Stimulated activated CD8-positive, alpha-beta memory T cell treated with anti-CD3 and anti-CD28 coated beads, Interleukin-7, amount 100 ng/mL, for 4 hours (primary cell): ENCODE measurements around the gene CADPS.

Source experiments
- DNase-seq, 2 donors: peaks; one replicate each; pipeline ENCODE4 v3.0.0-alpha.2; 2020; ENCODE audit warnings: low read depth in 2 of 2

The CADPS gene

GRCh38 chr3:62749657-62750056 lies 125.6 kb downstream of the CADPS start:
- DNase-seq: no peak

DNA sequence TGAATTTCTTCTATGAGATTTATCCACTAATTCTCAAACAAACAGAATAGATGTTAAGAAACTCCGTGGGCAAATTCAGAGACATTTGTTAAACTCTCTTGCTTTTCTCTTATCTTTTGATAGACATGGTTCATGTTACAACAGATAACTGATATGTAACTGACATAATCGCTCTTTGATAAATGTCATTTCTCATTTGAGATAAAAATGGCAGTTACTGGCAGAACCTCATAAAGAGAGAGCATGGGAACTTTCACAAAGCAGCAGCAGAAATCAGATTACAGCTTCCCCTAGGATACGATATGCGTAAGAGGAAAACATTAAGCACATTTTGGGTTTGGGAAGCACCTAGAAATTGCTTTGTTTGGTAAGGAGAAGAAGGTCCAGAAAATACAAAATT lies 126.1 kb downstream of the CADPS start:
- DNase-seq: no peak

GRCh38 chr3:62737449-62737848 lies 137.8 kb downstream of the CADPS start:
- DNase-seq: no peak

DNA sequence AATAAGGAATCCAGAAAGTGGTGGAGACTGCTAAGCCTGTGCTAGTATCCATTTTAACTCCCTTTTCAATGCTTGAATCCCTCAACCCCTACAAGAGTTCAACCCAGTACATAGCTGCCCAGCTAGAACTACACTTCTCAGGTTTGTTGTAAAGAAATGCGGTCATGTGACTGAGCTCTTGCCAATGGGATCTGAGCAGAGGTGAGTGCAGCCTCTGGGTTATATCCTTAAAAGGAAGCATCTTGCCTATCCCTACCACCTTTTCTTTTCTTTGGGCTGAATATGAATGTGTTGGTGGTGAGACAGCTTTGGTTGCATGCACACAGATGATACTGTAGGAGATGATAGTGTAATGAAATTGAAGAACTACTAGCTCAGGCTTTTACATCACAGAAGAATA lies 139.7 kb downstream of the CADPS start:
- DNase-seq: no peak

GRCh38 chr3:62732183-62732904 lies 142.9 kb downstream of the CADPS start:
- no peak for DNase-seq

DNA sequence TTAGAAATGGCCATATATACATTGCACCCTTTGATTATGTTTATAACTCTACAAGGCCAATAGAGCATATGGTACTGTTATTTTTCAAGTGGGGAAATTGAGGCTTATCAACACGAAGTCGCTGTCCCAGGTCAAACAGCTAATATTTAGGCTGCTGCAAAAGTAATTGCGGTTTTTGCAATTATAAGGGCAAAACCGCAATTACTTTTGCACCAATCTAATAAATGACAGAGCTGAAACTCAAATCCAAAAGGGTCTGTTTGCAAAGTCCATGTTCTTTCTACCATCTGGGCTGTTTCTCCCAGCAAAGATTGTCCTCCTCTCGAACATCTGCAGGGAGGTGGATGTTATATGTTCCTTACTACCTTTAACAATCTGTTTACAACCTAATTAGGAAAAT lies 147.2 kb downstream of the CADPS start:
- no peak for DNase-seq

- no peak for DNase-seq
These were observed 147.7 kb downstream of the CADPS start for GRCh38 chr3:62727536-62727935.

DNA sequence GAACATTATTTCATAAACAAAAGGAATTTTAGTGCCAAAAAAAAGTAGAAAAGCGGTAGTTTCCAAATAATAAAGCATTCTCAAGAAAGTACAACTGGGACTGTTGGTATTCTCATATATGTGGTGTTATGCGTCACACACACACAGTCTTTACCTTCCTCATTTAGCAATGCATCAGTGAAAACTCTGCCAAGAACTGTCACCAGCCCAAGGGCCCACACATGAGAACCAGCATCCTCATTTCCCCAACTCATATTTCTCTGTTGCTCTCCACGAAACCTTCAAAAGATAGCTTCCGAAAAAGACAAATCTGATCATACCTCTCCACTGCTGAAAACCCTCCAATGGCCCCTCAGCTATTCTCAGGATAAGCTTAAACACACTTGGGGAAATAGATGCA lies 150.7 kb downstream of the CADPS start:
- DNase-seq: no peak

- no peak for DNase-seq
These were observed 151.3 kb downstream of the CADPS start for GRCh38 chr3:62723914-62724217.

- no peak for DNase-seq
These were observed 151.9 kb downstream of the CADPS start for GRCh38 chr3:62723166-62723913.

- DNase-seq: no peak
These were observed 152.9 kb downstream of the CADPS start for GRCh38 chr3:62722344-62722743.

DNA sequence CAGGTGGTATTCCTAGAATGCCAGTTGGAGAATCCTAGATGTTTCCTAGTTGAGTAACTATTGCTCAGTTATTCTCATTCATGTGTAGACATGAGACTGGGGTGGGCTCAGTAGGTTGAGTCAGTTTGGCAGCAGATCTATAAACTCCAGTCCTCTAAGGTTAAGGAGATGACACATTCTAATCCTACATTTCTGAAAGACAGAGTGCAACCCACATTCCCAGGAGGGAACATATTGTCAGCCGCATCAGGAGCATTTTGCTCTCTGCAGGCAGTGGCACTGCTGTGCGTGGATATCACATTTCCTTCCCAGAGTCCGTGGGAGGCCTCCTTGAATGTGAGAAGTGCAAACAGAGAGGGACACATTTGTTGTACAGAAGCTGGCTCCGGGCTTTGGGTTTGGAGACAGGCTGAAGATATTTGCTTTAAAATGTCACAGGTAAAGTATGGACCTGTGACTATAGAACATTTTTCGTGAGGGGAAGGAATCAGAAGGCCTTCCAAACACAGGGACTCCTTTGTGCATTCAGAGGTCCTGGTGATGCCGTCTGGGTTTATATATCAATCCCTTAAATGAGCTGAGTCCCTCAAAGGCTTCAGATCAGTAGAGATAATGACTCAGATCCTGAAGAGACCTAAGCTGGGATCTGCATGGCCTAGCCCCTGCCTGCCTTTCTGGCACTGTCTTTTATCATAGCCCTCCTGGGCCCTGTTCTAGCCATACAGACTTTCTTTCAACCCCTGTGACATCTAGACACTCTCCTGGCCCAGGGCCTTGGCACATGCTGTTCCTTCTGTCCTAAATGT lies 156.5 kb downstream of the CADPS start:
- DNase-seq: no peak

- DNase-seq: no peak
These were observed 157.2 kb downstream of the CADPS start for GRCh38 chr3:62718011-62718410.

- no peak for DNase-seq
These were observed 162.5 kb downstream of the CADPS start for GRCh38 chr3:62712746-62713145.

DNA sequence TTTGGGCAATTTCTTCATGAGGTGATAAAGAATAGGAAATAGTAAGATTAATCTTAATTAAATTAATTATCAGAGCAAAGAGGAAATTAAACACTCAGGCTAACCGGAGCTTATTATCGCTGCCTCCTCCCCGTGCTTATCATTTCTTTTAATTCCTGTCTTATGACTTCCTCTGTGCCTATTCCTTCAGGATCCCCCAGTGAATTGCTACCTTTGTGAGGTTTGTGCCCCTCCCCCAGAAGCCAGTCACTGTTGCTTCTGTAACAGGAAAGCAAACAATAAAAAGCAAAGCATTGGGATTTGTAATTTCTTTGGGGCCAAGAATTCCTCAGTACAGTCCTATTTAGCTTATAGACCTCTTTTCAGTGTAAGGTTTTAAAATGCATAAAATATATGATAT lies 164.5 kb downstream of the CADPS start:
- no peak for DNase-seq

DNA sequence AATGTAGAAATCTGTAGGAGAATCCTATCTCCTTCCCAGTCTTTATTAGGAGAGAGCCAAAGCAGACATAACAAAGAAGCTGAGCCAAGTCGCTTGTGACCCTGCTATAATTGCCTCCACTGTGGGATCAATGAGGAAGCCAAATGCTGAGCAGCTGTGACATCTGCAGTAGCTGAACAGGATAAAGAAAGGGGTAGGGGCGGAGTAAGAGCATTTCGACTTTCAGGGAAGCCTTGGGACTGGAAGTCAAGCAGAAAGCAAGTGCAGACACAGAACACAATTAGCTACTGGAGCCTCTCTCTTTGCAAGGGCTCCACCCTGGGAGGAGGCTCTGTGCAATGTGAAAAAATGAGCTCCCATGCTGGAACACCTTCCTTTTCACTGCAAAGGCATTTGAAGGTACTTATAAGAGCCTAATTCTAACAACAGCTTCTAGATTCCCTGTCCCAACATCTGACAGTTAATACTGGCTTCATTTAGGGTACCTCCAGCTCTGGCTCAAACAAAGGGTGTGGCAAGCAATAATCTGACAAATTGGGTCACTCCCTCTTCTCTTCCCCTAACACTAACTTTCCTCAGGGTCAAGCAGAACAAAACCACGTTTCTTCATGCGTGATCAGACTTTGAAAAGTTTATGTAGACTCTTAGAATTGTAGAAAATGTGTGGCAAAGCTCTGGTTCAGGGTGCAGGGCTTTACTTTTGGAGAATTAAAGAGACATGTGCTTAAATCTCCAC lies 166.4 kb downstream of the CADPS start:
- no peak for DNase-seq

DNA sequence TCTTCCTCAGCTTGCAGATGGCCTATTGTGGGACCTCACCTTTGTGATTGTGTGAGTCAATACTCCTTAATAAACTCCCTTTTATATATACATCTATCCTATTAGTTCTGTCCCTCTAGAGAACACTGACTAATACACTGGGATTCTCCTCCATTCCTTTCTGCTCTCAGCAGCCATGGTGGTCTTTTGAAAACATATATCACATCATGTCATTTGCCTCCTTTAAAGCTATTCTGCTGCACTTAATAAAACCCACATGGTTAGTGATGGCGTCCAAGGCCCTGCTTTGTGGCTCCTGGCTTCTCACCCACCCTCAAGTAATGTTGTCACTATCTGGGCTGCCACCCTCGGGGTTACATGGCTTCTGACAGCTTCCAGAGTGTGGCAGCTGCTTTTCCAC lies 169.5 kb downstream of the CADPS start:
- DNase-seq: no peak

GRCh38 chr3:62703451-62704167 lies 171.6 kb downstream of the CADPS start:
- no peak for DNase-seq

- DNase-seq: no peak
These were observed 174.9 kb downstream of the CADPS start for GRCh38 chr3:62700357-62700756.

DNA sequence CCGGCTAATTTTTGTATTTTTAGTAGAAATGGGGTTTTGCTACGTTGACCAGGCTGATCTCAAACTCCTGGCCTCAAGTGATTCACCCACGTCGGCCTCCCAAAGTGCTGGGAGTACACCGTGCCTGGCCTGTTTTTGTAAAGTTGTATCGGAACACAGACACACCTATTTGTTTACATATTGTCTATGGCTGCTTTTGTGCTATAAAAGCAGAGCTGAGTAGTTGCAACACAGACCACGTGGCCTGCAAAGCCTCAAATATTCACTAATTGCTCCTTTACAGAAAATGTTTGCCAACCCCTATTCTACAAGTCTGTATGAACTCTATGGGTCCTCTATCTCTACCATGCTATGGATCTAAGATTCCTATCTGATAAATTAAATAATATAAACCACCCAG lies 175.5 kb downstream of the CADPS start:
- no peak for DNase-seq

- DNase-seq: no peak
These were observed 179.2 kb downstream of the CADPS start for GRCh38 chr3:62696011-62696410.

DNA sequence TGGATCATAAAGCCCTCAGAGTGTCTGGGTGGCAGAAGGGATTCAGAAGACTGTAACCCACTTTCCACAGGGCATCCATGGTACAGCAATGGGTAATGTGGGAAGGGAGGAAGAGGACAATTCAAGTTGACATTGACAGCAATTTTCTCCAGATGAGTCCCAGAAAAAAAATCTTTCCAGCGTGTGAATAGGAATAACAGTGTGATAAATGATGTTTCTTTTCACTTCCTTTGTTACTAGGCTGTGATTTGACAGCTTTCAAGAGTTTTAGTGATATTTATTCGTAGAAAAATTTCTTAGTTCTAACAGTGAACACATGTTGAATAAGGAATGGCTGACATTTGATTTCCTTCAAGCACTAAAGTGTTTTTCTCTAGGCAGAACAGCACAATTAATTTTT lies 186.4 kb downstream of the CADPS start:
- no peak for DNase-seq
